GM12864 (cell line): ENCODE measurements around the gene OR14J1.

ENCODE experiments used
- DNase-seq: peaks from one replicate; pipeline ENCODE4 v3.0.0-alpha.2; 2011; ENCODE audit warnings: low read depth
- H3K4me3 ChIP-seq: 2 replicates; pipeline ENCODE4 v1.5.1; 2011; ENCODE audit warnings: mild to moderate bottlenecking, low read depth, low read length, control low read depth
- CTCF ChIP-seq: IDR thresholded peaks from 2 replicates; pipeline ENCODE4 v1.5.1; 2011; ENCODE audit warnings: low read depth, mild to moderate bottlenecking, moderate library complexity, low read length, control low read depth, inconsistent platforms; ENCODE audit errors: missing control alignments

OR14J1 gene

GRCh38 chr6:29354980-29355379 lies 53.5 kb downstream of the OR14J1 start:
- no peak overlapping the region for H3K4me3 ChIP-seq
- DNase-seq = no peak
- TF ChIP-seq CTCF = no peak

- H3K4me3 ChIP-seq = no peak overlapping the region
- no peak for DNase-seq
- TF ChIP-seq CTCF = peak; percentile 22
These were observed 54.1 kb downstream of the OR14J1 start for GRCh38 chr6:29355603-29356002.
